ENCODE data around the gene DIP2C. TPM values are rescaled to one million over a fixed set of nuclear protein-coding genes. Genes with fewer than 3 reads are reported as not detected.
"Not testable (repeated sequence)": the region's sequence is repeated elsewhere in the genome, so short reads cannot be mapped to it uniquely, and the experiment has no call there.

The DIP2C gene
- total RNA-seq, 2 experiments from 2014 or later = 2.0 to 2.3 TPM

DNA sequence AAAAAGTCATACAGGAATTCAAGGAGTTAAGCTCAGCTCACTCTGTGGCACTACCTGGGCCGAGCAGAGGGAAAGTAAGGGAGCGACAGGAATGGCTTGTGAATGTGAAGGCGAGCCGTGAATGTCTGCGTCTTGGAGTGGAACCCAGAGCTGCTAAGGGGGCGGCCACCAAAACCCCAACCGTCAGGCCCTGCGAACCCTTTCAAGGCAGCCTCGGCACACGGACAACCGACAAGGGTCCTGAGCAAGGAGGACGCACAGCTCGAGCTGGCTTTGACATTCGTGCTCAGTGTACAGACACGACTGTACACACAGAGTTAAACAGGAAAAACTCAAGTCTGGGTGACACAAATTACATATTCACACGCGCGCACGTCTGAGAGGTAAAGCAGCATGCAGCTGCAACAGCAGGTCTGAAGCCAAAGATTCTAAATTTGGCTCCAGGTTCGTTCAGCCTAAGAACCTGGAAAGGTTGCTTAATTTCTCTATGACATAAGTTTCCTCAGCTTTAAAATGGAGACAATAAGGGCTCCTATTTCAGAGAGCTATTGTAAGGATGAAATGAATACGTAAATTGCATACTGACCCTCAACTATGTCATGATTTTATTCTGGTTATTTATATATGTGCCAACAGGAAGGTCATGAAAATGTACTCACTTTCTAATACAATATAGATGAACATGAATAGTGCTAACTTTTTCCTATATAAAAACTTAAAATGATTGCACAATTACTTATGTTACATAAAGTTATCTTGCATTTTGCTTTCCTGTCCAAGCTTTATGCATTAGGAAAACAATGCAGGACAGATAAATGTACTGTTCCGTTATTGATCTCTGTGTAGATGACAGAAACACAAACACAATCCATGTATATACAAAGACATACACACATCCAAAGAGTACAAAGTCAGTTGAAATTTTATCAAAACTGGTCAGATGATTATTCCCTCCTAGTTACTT, 361.3 kb downstream of the DIP2C start:
- H3K36me3 Mint-ChIP-seq (ENCODE audit: low read depth) = peaks cover 2% of the 10 kb centered on the region
- no peak overlapping the region for H3K4me3 Mint-ChIP-seq
- ChIA-PET POLR2A (no interaction called here), CTCF (interaction anchor here (1.3 to 2.0 kb wide), 2 partner anchors 9 to 12 kb away, joined by 3 to 9 read pairs; no protein-coding TSS in a partner anchor)
- no peaks in the 10 kb centered on the region for H3K9me3 Mint-ChIP-seq
- H3K27ac Mint-ChIP-seq = no peak overlapping the region
- no peak for DNase-seq
- H3K4me1 Mint-ChIP-seq = peaks cover 34% of the 10 kb centered on the region
- H3K27me3 Mint-ChIP-seq = no peaks in the 10 kb centered on the region

DNA sequence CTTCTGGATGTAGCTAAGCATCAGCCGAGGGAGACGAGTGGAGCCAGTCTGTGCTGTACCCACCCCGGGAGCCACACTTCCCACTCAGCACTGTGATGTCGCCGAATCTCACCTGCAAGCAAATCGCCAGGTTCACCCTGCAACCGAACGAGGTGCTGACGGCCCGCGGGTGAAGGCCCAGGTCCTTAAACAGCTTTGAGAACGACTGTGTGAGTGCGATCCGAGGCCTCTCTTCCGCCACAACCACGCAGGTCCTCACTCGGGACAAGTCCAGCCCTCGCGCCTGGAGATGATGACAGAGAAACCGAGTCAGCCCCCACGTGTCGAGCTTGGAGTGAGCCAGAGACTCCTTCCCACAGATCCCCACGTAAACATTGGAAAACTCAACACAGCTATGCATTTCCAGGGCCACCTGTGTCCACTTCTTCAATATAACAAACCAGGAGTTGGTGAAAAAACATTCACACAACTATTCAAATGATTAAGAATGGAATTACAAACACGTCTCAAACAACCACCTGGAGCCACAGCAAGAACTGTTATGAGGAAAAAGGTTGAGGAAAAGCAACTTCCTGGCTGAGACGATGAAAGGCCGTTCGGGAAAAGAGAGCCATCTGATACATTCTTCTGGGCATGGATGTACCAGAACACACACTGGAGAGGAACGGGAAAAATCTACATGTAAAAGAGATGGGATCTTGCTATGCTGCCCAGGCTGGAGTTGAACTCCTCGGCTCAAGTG, 362.4 kb downstream of the DIP2C start:
- Mint-ChIP-seq H3K27ac (no peak overlapping the region), H3K4me1 (peaks cover 32% of the 10 kb centered on the region), H3K36me3 (ENCODE audit: low read depth) (peaks cover 2% of the 10 kb centered on the region), H3K9me3 (no peaks in the 10 kb centered on the region), H3K27me3 (no peaks in the 10 kb centered on the region), H3K4me3 (no peak overlapping the region)
- CTCF ChIA-PET = no interaction called here
- no peak for DNase-seq
- POLR2A ChIA-PET = no interaction called here

DNA sequence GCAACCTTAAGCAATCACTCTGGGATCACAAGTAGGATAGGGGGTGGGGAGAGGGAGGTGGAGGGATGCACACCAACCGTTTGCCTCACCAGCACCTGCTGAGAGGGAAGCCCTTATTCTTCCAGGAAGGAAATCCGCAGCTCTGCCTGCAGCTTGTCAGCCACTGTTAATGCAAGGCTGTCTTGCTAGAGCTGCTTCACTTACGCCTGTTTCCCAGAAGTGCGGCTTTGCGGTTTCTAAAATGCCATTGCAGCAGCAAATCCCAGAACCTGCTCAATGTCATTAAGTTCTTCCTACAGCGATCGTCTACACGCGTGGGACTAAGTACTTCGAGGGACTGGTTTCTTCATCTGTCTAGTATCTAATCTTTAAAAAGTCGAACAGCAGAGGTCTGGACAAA, 363.1 kb downstream of the DIP2C start:
- Mint-ChIP-seq H3K4me3 (no peak overlapping the region), H3K9me3 (no peaks in the 10 kb centered on the region), H3K4me1 (peaks cover 32% of the 10 kb centered on the region), H3K27me3 (no peaks in the 10 kb centered on the region), H3K36me3 (ENCODE audit: low read depth) (peaks cover 2% of the 10 kb centered on the region), H3K27ac (no peak overlapping the region)
- POLR2A ChIA-PET = no interaction called here
- CTCF ChIA-PET = no interaction called here
- no peak for DNase-seq

DNA sequence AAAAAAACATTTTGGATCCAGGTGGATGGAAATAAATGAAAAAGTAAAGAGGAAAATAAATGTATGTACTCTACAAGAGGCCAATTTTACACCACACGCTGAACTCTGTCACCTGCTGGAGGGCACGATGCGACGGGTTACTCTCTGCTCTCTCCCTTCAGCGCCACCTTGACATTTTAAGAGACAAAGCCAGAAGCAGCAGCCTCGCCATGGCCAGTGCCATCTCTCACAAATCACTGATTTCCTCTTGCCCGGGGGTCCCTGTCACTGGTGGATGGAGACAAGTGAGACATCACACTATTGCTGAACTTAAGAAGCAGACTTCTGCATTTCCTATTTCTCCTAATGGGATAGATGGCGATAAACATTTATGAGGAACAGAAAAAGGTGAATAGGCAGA, 364.2 kb downstream of the DIP2C start:
- H3K4me1 Mint-ChIP-seq = peaks cover 29% of the 10 kb centered on the region
- no peaks in the 10 kb centered on the region for H3K27me3 Mint-ChIP-seq
- no peak overlapping the region for H3K4me3 Mint-ChIP-seq
- CTCF ChIA-PET = no interaction called here
- peaks cover 2% of the 10 kb centered on the region for H3K36me3 Mint-ChIP-seq (ENCODE audit: low read depth)
- no peak overlapping the region for H3K27ac Mint-ChIP-seq
- H3K9me3 Mint-ChIP-seq = no peaks in the 10 kb centered on the region
- POLR2A ChIA-PET = no interaction called here
- DNase-seq = no peak

DNA sequence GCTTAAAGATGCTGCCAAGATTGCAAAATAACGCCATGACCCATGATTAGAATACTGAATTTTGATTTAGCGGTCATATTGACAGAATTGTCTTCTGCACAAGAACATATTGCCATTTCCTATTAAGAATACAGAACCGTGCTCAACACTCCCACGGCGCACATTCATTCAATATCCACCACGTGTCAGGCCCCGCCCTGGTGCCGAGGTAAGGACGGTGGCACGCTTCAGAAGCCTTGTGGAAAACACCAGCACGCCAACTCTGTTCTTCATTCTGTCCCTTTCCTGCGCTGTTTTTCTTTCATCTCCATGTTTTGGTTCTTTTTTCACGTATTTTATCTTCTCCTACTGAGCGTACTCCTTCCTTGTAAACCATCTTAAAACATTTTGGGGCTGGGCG, 364.9 kb downstream of the DIP2C start:
- no peaks in the 10 kb centered on the region for H3K27me3 Mint-ChIP-seq
- peaks cover 2% of the 10 kb centered on the region for H3K36me3 Mint-ChIP-seq (ENCODE audit: low read depth)
- ChIA-PET POLR2A (no interaction called here), CTCF (no interaction called here)
- no peaks in the 10 kb centered on the region for H3K9me3 Mint-ChIP-seq
- no peak overlapping the region for H3K4me3 Mint-ChIP-seq
- no peak overlapping the region for H3K27ac Mint-ChIP-seq
- peaks cover 23% of the 10 kb centered on the region for H3K4me1 Mint-ChIP-seq
- no peak for DNase-seq

DNA sequence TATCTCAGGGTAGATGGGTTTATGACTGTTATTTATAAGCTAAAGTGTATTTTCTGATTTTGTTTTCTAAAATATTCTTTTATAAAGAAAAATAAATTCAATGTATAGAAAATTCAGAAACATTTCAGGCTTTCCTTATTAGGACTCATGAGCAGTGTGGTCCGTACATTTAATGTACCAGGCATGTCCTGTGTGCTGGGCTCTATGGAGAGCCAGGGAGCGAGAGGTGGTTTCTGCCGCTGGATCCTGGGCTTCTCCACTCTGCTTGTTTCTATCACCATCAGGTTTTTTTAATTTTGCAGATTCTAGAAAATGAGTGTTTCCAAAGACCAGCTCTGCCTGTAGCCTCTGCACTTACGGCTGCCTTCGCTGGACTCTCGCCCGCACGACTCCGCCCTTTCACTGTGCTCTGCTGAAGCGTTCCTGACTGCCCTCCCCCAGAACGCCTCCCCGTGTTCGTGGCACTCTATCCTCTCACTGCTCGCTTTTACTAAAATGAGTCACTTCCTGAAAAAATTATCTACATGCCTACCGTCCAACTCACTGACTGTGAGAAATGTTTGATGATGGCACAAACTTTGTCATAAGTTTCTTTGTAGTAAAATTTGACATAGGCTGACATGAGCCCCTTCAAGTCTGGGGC, 365.7 kb downstream of the DIP2C start:
- CTCF ChIA-PET = interaction anchor here (0.6 kb wide), 1 partner anchor 21 kb away, joined by 5 read pairs; no protein-coding TSS in a partner anchor
- Mint-ChIP-seq H3K9me3 (no peaks in the 10 kb centered on the region), H3K36me3 (ENCODE audit: low read depth) (peaks cover 2% of the 10 kb centered on the region), H3K4me3 (peak overlapping the region; percentile 18), H3K27ac (peak overlapping the region; percentile 61), H3K27me3 (no peaks in the 10 kb centered on the region), H3K4me1 (peaks cover 16% of the 10 kb centered on the region)
- POLR2A ChIA-PET = no interaction called here
- DNase-seq = peak; percentile 52

DNA sequence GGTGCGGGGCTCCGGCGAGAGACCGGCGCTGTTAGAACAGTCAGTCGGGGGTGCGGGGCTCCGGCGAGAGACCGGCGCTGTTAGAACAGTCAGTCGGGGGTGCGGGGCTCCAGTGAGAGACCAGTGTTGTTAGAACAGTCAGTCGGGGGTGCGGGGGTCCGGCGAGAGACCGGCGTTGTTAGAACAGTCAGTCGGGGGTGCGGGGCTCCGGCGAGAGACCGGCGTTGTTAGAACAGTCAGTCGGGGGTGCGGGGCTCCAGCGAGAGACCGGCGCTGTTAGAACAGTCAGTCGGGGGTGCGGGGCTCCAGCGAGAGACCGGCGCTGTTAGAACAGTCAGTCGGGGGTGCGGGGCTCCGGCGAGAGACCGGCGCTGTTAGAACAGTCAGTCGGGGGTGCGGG, 366.4 kb downstream of the DIP2C start:
- H3K4me3 Mint-ChIP-seq; POLR2A ChIA-PET; H3K9me3 Mint-ChIP-seq; DNase-seq; H3K27me3 Mint-ChIP-seq; H3K27ac Mint-ChIP-seq; H3K36me3 Mint-ChIP-seq (ENCODE audit: low read depth): not testable (repeated sequence)
- peaks cover 14% of the 10 kb centered on the region for H3K4me1 Mint-ChIP-seq
- CTCF ChIA-PET = interaction anchor here (0.6 kb wide), 1 partner anchor 20 kb away, joined by 5 read pairs; no protein-coding TSS in a partner anchor

DNA sequence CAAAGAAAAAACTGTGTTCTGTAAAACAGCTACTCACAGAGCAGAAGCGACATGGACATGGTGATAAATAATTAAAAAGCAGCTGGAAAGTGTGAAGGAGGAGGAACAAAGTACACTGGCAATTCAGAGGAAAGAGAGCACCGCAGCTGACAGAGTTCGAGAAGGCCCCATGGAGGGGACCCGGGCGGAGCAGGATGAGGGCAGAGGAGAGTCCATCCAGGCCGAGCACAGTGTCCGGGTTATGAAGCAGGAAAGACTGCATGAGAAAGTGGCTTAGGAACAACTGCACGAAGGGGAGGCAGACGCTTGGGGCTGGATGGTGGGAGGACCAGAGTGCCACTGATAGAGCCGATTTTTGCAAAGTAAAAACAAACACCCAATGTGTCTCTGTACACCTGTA, 368.7 kb downstream of the DIP2C start:
- POLR2A ChIA-PET = interaction anchor here (0.5 kb wide), 1 partner anchor 16 kb away, joined by 3 read pairs; no protein-coding TSS in a partner anchor
- no peaks in the 10 kb centered on the region for H3K9me3 Mint-ChIP-seq
- H3K4me1 Mint-ChIP-seq = peaks cover 20% of the 10 kb centered on the region
- CTCF ChIA-PET = no interaction called here
- no peak for DNase-seq
- no peak overlapping the region for H3K4me3 Mint-ChIP-seq
- H3K27ac Mint-ChIP-seq = no peak overlapping the region
- H3K36me3 Mint-ChIP-seq (ENCODE audit: low read depth) = peaks cover 2% of the 10 kb centered on the region
- no peaks in the 10 kb centered on the region for H3K27me3 Mint-ChIP-seq

DNA sequence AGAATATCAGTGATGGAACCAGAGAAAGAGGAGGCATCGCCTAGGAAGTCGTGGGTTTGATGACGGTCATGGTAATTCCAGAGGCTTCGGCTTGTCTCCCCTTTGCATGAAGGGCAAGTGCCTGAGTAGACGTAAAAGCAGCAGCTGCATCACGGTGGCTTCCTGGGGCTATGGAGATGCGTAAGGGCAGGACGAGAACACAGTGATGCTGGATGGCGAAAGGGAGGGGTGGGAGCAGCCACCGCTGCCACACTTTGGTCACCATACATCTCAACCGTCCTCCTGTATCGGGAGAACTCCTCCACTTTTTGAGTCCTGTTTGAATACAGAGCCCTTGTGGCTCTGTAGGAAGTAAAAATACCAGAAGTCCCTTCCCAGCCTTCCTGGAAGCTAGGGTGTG, 371.5 kb downstream of the DIP2C start:
- H3K4me1 Mint-ChIP-seq = peaks cover 16% of the 10 kb centered on the region
- H3K9me3 Mint-ChIP-seq = no peaks in the 10 kb centered on the region
- DNase-seq = no peak
- no peaks in the 10 kb centered on the region for H3K27me3 Mint-ChIP-seq
- ChIA-PET POLR2A (no interaction called here), CTCF (interaction anchor here (0.9 to 2.3 kb wide), 2 partner anchors 11 to 47 kb away, joined by 3 to 9 read pairs; no protein-coding TSS in a partner anchor)
- no peak overlapping the region for H3K4me3 Mint-ChIP-seq
- no peak overlapping the region for H3K27ac Mint-ChIP-seq
- H3K36me3 Mint-ChIP-seq (ENCODE audit: low read depth) = no peaks in the 10 kb centered on the region

DNA sequence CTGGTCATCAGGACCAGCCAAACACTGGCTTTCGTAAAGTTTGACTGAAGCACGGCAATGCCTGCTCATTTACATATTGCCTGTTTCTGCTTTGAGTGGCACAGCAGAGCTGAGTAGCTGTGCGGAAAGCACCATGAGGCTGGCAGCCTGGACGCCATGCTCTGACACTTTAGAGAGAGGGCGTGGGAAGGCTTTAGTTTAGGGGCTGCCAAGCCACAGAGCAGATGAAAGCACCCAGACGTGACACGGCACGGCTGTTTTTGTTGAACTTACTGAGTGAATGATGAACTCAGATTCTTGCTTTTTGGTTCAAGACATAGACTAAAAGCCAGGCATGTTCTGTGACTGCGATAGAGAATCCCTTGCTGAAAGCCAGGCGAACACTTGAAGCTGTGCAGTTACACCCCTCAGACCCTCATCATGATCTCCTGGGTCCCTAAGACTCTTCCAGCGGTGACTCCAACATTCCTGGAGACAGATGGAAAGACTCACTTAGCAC, 372.1 kb downstream of the DIP2C start:
- no peak overlapping the region for H3K4me3 Mint-ChIP-seq
- ChIA-PET POLR2A (no interaction called here), CTCF (interaction anchor here (1.5 kb wide), 1 partner anchor 11 kb away, joined by 3 read pairs; no protein-coding TSS in a partner anchor)
- no peak for DNase-seq
- no peak overlapping the region for H3K27ac Mint-ChIP-seq
- peaks cover 16% of the 10 kb centered on the region for H3K4me1 Mint-ChIP-seq
- no peaks in the 10 kb centered on the region for H3K9me3 Mint-ChIP-seq
- no peaks in the 10 kb centered on the region for H3K36me3 Mint-ChIP-seq (ENCODE audit: low read depth)
- H3K27me3 Mint-ChIP-seq = no peaks in the 10 kb centered on the region

DNA sequence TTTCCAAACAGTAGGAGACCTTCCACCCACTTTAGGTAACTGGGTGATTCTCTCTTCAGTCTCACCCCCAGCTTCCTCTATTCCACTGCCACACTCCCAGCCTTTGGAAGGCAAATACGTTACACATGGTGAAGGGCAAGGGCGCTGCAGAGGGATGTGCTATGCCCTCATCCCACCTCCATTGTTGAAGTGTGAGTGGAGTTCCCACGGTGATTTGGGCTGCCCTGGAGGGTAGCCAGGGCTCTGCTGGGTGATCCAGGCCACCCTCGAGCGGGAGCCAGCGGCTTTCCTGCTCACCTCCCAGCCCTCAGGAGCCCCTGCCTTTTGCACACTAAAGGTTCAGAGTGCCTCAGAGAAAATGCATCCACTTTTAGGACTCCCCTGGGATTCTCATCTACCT, 373.1 kb downstream of the DIP2C start:
- peaks cover 16% of the 10 kb centered on the region for H3K4me1 Mint-ChIP-seq
- H3K27ac Mint-ChIP-seq = no peak overlapping the region
- H3K4me3 Mint-ChIP-seq = no peak overlapping the region
- ChIA-PET POLR2A (interaction anchor here (0.5 kb wide), 1 partner anchor 20 kb away, joined by 3 read pairs; no protein-coding TSS in a partner anchor), CTCF (interaction anchor here (0.6 to 1.5 kb wide), 2 partner anchors 12 to 1155 kb away, joined by 3 to 5 read pairs; no protein-coding TSS in a partner anchor)
- no peaks in the 10 kb centered on the region for H3K27me3 Mint-ChIP-seq
- H3K36me3 Mint-ChIP-seq (ENCODE audit: low read depth) = no peaks in the 10 kb centered on the region
- DNase-seq = no peak
- no peaks in the 10 kb centered on the region for H3K9me3 Mint-ChIP-seq

DNA sequence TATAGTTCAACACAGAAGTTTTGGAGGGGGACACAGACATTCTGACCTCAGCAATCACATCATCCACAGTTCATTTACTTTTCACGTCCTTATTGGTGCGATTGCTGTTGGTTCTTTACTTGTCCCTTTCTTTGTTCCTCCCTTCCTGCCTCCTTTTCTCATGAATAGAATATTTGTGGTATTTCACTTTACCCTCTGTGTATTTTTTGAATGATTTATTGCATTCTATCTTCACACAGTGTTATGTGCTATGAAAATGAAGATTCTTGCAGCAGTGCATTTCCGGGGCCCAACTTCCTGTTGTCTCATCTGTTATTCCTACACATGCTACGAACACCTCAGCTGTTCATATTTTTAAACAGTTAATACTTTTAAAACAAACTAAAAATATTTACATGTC, 374.6 kb downstream of the DIP2C start:
- DNase-seq = no peak
- Mint-ChIP-seq H3K36me3 (ENCODE audit: low read depth) (no peaks in the 10 kb centered on the region), H3K9me3 (no peaks in the 10 kb centered on the region), H3K4me1 (peaks cover 16% of the 10 kb centered on the region), H3K27ac (peak overlapping the region; percentile 85), H3K27me3 (no peaks in the 10 kb centered on the region), H3K4me3 (no peak overlapping the region)
- CTCF ChIA-PET = interaction anchor here (1.1 kb wide), 1 partner anchor 12 kb away, joined by 3 read pairs; no protein-coding TSS in a partner anchor
- POLR2A ChIA-PET = no interaction called here

Data from activated CD4-positive, alpha-beta T cell treated with anti-CD3 and anti-CD28 coated beads, Interleukin-2, amount 10 ng/mL, durations not matched to agents 7 days and 5 days (primary cell).